CD4-positive, alpha-beta T cell treated with Interleukin-15 for 4 hours (primary cell): Measurements from ENCODE around the gene OLFM1.

Experiments
- DNase-seq: peaks from one replicate; pipeline ENCODE4 v3.0.0-alpha.2; 2020; ENCODE audit warnings: low spot score

OLFM1 gene

DNA sequence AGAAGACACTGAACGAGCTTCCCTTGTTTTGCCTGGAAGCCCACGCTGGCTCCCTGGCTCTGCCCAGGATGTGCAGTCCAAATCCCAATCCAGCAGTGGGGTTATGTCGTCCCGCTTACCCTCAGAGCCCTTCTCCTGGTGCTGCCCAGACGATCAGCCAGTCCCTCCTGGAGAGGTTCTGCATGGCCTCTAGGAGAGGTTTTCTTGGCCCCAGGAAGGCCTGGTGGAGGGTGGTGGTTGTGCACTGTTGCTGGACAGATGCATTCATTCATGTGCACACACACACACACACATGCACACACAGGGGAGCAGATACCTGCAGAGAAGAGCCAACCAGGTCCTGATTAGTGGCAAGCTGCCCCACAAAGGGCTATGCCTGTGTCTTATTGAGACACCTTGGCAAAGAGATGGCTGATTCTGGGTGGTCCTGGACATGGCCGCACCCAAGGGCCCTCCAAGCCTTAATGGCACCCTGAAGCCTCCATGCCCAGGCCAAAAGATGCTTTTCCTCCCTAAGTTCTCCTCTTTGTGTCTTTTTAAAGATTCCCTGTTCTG, 10.5 kb upstream of the OLFM1 start:
- no peak for DNase-seq

- DNase-seq = no peak
These were observed 9.8 kb upstream of the OLFM1 start for GRCh38 chr9:135077497-135078200.

- no peak for DNase-seq
These were observed 9.1 kb upstream of the OLFM1 start for GRCh38 chr9:135078361-135078821.

DNA sequence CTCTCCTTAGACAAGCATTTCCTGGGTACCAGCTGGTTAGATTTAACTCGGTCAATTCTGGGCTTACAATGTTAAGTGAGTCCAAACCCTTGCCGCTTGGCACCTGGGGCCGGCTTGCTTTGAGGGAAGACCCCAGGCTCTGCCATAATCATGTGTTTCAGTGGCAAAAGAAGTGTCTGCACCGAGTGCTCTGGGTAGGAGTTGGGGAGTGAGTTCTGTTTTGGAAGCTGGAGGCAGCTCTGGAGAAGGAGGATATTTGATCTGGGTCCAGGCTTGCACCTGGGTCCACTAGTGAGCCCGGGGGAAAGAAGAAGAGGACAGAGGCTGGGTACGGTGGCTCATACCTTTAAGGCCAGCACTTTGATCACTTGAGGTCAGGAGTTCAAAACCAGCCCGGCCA, 8.4 kb upstream of the OLFM1 start:
- no peak for DNase-seq

GRCh38 chr9:135079676-135080075, 7.8 kb upstream of the OLFM1 start:
- no peak for DNase-seq

GRCh38 chr9:135080286-135081263, 6.9 kb upstream of the OLFM1 start:
- no peak for DNase-seq

DNA sequence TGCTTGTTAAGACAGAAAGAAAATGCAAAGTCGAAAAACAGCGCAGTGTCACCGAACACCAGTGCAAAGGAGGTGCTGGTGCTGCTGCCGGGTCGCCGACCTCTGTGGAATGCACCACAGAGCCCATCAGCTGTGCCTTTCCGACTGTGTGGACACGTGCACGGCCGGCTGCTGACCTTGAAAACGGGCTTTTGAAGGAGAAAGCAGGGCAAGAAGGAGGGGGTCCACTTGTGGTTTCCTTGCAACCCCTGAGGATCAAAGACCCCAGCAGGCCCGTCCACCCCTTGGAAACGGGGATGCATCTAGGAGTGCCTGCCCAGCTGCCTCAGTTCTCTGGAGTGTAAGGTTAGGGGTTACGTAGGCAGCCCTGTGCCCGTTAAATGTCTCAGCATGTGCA, 6.2 kb upstream of the OLFM1 start:
- no peak for DNase-seq

DNA sequence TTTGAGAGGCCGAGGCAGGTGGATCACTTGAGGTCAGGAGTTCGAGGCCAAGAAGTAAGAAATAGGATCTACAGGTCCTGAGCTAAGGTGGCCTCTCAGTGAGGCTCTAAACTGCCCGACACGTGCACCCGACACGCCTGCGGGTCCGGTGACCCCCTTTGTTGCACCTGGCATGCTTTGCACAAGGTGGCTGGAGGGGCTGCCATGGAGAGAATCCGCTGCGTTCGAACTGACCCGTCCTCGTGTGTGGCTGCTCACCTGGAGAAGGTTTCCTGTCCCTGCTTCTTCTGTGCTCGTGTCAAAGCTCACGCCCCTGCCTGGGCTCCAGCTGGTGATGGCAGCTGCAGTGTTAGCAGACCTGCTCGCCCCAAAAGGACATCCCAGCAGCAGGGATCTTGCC, 5.7 kb upstream of the OLFM1 start:
- DNase-seq = no peak

DNA sequence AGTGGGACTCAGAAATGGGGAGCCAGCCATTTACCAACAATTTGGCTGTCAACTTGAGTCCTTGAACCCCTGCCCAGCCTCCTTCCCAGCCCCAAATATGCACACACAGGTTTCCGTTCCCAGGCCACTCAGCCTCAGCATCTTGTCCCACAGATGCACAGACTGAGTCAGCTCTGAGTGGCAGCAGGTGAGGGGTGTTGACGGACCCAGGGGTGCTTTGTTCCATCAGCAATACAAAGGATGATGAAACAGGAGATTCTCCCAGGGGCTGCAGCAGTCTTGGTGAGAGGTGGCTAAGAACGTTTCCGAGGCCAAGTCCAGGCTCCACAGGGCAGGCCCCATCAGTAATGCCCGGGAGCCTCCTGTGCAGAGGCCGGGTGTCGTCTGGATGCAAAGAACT, 4.9 kb upstream of the OLFM1 start:
- no peak for DNase-seq

GRCh38 chr9:135083241-135083810, 4.1 kb upstream of the OLFM1 start:
- no peak for DNase-seq

DNA sequence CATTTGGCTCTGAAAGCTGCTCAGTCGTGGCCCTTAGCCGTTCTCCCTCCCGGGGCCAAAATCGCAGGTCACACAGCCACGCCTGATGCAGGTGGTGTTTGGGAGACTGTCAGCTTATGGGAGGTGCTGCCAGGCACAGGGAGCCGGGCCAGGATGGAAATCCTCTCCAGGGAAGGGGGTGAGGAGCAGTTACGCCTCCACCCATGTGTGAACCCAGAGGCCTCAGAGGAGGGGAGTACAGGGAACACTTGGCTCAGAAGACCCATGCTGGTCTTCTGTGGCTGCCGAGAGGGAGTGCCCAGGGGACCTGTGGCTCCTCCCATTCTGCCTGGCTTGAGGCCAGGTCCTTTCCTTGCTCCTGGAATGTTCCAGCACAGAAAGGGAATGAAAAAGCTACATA, 3.6 kb upstream of the OLFM1 start:
- no peak for DNase-seq

GRCh38 chr9:135084262-135084661, 3.2 kb upstream of the OLFM1 start:
- DNase-seq = no peak

- DNase-seq = no peak
These were observed 2.3 kb upstream of the OLFM1 start for GRCh38 chr9:135084881-135085760.

GRCh38 chr9:135085830-135086546, 1.5 kb upstream of the OLFM1 start:
- DNase-seq = no peak

- no peak for DNase-seq
These were observed 625 bp upstream of the OLFM1 start for GRCh38 chr9:135086597-135087488.

- DNase-seq = no peak
These were observed 455 bp downstream of the OLFM1 start for GRCh38 chr9:135087899-135088347.

- DNase-seq = no peak
These were observed 995 bp downstream of the OLFM1 start for GRCh38 chr9:135088348-135088978.

DNA sequence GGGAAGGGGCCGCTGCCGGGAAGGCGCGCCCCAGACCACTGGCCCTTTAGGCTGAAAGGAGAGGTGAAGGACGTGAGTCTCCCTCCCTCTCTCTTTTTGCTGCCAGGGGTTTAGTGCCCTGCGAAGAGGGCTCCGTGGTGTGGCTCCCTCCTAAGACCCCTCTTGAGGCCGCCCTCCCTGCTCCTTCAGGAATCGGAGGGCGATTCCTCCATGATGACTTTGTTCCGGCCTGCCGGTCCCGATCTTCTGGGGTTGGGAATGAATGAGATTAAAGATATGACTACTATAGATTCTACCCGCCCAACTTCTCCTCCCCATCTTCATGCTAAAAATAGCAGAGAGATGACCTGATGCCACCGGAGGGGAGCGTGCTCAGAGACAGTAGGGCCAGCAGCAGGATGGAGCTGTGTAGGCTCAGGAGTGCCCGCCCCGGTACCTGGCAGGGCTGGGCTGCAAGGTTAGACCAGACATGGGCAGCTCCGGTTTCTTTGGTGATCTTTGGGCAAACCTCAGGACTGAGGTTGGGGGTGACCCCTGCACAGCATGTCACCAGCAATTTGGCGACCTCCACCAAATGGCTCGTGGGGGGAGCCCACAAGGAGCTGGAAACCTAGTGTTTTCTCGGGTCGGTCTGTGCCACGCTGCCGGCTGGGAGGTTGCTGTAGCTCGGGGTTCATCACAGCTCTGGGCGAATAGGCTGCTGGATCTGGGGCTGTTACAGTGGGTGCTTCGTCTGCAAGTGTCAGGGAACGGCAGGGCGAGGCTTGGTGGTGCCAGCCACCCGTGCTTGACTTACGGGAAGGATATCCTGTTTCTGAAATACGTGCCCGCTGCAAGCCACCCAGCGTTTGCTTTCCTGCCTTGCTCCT, 1.7 kb downstream of the OLFM1 start:
- no peak for DNase-seq
